ENCODE results near the gene FCRL6.

Gene FCRL6, protein sequence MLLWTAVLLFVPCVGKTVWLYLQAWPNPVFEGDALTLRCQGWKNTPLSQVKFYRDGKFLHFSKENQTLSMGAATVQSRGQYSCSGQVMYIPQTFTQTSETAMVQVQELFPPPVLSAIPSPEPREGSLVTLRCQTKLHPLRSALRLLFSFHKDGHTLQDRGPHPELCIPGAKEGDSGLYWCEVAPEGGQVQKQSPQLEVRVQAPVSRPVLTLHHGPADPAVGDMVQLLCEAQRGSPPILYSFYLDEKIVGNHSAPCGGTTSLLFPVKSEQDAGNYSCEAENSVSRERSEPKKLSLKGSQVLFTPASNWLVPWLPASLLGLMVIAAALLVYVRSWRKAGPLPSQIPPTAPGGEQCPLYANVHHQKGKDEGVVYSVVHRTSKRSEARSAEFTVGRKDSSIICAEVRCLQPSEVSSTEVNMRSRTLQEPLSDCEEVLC

GRCh38 chr1:159802111-159802510 is at the start of gene FCRL6:
Gene FCRL6, plus strand, starts transcription at chr1:159802360. Its CDS starts 65 bp downstream, at chr1:159802425.
- no peak for DNase-seq (ENCODE audit: low read depth)

DNA sequence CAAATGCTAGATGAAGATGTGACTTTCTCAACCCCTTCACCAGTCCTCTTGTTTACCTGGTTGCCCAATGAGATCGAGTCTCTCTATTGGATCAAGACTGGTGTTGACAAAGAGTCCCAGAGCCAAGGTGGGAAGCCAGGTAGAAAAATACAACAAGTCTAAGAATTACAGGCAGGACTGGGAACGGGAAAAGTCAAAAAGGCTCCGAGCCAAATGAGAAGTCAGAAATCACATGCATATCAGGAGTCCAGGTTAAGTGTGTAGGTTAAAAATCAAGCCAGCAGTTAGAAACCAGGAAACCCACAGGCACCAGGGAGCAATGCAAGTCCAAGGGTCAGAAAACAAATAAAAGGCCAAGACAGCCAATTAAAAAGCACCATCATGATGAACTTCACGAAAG is 48.8 kb upstream of the FCRL6 start:
- DNase-seq (ENCODE audit: low read depth) = no peak

DNA sequence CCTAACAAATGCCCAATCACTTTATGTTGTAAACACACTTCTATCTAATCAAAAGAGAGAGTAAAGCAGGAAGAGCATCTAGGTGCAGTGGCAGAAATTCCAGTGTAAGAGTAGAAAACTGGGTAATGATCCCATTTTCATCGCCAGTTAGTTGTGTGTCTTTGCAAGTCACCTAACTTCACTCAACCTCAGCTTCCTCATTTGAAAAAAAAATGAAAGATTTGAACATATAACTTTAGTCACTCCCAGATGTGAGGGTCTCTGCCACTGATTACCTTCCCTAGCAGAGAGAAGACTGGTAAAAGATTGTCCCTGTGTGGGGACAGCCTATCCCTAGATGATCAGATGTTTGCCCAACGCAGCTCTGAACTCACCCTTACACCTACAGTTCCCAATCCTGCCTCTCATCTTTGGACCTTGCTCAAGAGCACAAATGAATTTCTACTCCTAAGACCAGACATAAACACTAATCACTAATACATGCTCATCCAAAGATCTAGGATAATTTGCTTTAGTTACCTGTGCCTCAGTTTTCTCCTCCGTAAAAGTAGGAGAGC is 46.6 kb upstream of the FCRL6 start:
- DNase-seq (ENCODE audit: low read depth) = no peak

DNA sequence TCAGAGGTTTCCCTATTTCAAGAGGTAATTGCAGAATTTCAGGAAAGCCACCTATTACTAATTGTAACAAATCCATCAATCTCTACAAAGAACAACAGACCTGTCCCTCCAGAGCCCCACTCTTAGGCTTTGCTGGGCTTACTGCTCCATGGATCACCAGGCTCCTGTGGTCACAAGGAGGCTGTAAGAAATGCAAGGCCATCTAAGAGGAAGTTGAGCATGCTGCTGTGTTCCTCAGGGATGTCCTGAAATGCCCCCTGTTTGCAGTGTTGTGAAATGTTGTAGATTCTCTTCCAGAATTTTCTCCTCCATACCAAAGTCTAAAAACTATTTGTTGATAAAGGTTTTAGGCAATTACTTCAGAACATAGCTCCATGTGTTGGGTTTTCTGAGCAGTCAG is 45.8 kb upstream of the FCRL6 start:
- DNase-seq (ENCODE audit: low read depth) = peak; percentile 84

DNA sequence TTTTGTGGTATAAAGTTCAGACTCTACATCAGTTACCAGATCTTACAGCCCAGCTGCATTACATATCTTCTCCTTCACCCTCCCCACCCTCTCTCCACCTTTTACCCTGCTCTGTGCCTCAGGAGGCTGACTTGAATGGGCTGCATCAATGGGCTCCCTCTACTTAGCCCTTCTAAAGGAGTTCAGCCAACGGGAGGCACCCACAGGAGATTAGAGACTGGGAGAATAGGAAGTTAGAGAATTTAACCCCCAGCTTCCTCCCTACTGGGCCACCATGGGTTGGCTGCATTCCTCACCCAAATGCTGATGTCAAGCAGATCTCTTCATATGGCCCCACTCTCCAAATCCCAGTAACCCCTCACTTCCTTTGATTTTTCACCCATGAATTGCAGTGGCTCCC is 38.5 kb upstream of the FCRL6 start:
- DNase-seq (ENCODE audit: low read depth) = no peak

DNA sequence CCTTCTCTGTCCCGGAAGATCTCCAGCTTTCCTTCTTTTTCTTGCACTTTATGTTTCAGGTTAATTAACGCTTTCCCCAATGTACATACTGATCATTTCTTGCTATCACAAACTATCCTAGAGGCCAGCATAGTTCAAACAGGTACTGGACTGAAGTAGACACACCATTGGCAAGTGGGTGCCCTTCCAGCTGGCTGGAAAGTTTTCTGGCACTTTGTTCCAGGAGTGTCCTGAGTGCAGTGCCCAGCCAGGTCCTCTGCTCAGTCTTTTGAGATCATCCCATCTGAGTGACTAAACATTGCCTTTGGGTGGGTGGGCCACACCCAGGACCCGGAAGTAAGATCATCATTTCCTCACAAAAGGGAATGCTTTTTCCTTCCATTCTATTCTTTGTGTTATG is 36.4 kb upstream of the FCRL6 start:
- DNase-seq (ENCODE audit: low read depth) = no peak

GRCh38 chr1:159771127-159771895 is 30.8 kb upstream of the FCRL6 start:
- DNase-seq (ENCODE audit: low read depth) = no peak

DNA sequence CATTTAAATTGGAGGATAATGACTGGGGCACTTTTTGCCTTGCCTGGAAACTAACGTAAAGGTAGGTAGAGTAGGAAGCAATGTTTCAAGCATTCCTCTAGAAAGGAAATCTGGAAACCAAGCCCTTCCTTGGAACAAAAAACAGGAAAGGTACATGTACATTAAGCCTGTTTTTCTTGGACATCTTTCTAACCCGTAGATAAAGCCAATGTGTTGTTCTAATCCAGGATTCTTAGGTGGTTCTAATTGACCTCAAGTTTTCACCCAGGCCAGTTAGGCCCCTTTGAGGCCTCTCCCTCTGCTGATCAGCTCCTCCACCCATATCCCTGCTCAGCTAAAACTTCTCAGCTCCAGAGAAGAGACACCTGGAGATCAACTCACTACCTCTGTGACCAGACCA is 27.7 kb upstream of the FCRL6 start:
- no peak for DNase-seq (ENCODE audit: low read depth)

DNA sequence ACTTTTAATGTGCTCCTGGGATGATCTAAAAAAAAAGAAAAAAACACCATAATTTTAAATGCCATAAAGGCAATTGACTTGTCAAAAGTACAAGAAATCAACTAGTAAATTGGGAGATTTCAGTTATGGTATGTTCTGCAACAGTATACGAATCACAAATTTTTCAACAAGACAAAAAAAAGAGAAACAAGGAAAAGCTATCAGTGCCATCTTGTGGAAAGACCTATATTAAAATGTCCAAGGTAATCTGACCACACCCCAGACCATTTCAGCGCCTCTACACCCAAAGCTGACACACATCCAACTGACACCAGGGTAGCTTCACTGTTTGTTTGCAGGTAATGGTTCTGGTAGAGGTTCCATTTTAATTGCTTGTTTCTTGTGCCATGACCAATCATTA is 26.4 kb upstream of the FCRL6 start:
- DNase-seq (ENCODE audit: low read depth) = peak; percentile 59

DNA sequence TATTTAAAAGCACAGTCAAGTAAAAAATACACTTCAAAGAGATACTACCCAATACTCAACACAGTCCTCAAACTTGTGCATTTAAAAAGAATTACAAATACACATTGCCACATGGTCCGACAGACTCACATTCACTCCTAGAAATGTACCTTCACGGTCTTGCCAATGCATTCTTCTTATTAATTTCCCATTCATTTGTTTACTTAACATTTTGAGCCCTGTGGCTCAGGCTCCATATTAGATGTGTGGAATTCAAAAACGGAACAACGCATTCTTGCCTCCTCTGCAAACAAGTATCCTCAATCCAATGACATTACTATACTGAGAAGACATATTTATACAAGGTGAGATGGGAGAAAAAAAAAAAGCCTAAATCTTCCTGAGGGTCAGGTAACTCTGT is 23.9 kb upstream of the FCRL6 start:
- no peak for DNase-seq (ENCODE audit: low read depth)

DNA sequence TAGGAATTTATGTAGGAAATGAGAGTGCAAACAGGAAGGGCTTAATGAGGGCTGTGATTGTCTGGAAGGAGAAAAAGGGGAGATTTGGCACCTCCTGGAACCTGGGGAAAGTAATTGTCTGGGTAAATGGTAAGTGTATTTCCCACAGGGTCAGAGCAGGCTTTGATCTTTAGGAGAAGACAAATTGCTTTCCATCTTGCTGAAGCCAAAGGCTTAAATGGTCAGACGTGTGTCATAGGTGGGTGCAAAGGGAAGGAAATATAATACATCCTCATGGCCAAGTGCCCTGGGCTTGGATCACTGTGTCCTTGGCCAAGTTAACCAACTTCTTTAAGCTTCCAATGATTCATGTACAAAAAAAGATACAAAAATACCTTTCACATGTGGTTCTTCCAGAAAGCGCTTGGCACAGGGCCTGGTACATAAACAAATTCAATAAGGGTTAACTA is 22.7 kb upstream of the FCRL6 start:
- DNase-seq (ENCODE audit: low read depth) = peak; percentile 99

DNA sequence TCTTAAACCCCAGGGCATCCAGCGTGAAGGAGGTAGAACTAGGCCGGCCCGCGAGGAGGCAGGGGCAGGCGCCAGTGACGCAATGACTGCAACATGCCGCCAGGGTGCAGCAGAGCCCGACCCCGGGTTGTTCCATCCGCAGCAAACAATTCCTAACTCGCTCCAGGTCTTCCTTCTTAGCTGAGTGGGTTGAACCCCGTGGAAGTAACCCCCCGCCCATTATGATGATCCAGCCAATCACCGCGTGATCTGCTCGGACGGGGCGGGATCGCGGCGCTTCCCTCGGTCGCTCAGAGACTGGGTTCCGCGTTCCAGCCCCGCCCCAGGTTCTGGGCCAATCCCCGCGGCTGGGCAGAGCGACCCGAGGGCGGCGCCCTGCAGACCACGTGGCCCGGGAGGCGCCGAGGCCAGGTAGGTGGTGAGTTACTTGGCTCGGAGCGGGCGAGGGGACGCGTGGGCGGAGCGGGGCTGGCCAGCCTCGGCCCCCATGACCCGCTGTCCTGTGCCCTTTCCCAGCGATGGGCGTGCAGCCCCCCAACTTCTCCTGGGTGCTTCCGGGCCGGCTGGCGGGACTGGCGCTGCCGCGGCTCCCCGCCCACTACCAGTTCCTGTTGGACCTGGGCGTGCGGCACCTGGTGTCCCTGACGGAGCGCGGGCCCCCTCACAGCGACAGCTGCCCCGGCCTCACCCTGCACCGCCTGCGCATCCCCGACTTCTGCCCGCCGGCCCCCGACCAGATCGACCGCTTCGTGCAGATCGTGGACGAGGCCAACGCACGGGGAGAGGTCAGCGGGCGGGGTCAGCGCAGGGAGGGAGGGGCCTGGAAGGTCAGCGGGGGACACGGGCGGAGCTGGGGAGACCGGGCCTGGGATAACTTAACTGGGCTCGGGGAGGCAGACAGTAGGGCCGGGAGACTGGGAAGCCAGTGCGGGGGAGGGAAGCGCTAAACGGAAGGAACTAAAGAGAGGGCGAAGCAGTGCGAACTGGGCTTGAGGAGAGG is 21.3 kb upstream of the FCRL6 start, which contains the start of gene DUSP23:
TSS of gene DUSP23 (plus strand) at position 380 of the 1,000 bp plus-strand sequence. CDS start at position 519, 139 bp downstream.
- DNase-seq (ENCODE audit: low read depth) = peak; percentile 99

GRCh38 chr1:159781992-159782391 is 20.2 kb upstream of the FCRL6 start:
- DNase-seq (ENCODE audit: low read depth) = no peak

GRCh38 chr1:159783724-159784123 is 18.4 kb upstream of the FCRL6 start:
- DNase-seq (ENCODE audit: low read depth) = peak; percentile 31

DNA sequence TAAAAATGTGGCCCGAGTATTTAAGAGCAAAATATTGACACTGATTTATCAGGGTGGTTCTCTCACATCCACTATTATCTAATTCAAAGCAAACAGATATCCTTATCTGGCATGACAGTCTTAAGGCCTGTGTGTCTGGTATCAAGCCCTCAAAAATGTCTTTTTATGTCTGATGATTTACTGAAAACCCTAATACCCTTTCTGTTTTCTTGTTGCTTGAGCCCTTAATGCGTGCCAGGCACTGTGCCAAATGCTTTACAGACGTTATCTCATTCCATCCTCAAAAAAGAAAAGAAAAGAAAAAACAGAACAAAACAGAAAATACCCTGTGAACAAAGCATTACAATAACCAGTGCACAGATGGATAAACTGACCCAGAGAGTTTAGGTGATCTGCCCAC is 15.7 kb upstream of the FCRL6 start:
- DNase-seq (ENCODE audit: low read depth) = peak; percentile 91

DNA sequence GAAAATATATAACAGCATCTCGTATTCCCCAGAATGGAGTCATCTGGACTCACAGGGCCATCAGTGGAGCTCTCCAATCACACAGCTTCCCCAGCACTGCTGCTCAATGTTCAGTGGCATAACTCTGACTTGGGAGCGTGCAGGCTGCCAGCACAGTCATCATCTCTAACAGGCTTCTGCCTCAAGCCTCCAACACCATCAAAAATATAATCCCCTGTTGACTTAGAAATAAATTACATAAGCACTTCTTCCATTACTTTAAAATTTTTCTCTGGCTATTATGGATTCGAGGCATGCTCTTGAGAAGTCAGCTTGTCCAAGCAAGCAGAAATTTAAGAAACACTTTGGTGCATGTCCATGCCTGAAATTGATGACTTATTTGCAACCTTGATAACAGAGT is 15.2 kb upstream of the FCRL6 start:
- DNase-seq (ENCODE audit: low read depth) = peak; percentile 84

DNA sequence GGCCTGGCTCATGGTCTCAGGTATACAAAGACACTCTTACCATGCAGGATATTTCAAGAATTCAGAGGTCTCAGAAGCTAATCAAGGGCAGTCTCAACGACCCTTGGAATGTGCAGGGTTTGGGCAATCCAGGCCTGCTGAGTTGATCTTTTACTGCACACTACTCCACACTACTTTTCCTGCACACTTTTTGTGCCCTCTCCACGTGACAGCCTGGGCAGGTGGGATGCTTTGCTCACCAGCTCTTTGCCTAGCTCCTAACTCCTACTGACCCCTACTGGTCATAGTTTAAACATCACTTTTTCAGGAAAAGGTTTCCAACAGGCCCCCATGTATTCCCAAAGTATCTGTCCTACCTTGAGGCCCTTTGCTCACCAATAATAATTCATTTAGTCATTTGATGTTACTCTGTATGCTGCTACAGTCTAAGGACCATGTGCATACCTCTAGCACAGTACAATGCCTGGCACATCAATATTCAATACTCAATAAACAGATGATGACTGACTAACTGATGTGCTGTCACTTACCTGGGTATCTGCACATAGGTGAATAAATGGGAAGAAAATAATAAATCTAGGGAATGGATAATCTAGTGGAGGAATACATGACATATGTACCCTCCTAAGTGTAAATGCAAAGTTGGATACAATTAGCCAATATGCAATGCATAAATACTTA is 11.8 kb upstream of the FCRL6 start:
- DNase-seq (ENCODE audit: low read depth) = peak; percentile 33

- DNase-seq (ENCODE audit: low read depth) = no peak
Measured at GRCh38 chr1:159791031-159791430, 11.1 kb upstream of the FCRL6 start.

DNA sequence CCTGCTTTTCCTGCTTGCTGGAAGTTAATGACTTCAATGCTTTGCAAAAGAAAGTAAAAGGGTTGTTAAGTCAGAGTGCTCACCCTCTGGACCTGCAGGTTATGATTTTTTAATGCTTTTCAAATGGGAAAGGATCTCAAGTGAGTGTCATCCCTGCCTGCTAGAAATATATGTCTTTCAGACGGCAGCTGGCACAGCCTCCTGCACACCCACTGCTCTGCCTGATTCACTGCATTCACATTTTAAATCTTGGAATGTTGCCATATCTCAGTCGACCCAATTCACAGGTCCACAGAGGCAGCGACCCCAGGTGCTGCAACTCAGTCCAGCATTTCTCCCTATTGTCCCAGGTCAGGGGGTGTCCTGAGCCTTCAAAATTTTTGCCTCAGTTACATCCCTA is 10.7 kb upstream of the FCRL6 start:
- no peak for DNase-seq (ENCODE audit: low read depth)

DNA sequence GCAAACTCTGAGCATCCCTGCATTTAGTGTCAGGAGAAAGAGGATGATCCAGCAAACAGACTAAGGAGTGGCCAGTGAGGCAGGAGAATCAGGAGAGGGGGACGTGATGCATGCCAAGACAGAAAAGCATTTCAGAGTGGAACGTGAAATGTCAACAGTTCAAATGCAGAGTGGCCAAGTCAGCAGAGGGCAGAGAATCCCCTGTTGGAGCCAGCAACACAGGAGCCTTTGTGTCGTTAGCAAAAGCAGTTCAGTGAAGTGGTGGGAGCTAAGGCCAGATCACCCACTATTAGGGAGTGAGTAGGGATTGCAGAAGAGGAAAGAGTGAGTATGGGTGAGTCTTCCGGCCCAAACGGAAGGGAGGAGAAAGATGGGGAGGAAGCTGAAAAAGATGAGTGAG is 6.6 kb upstream of the FCRL6 start:
- no peak for DNase-seq (ENCODE audit: low read depth)

- DNase-seq (ENCODE audit: low read depth) = peak; percentile 87
Measured at GRCh38 chr1:159798893-159799292, 3.3 kb upstream of the FCRL6 start.
